B cell (primary cell): Measurements from ENCODE around the gene DIP2A.

Source experiments
- CTCF ChIP-seq: fragments of 200-600 bp; IDR thresholded peaks from one replicate; pipeline ENCODE4 v1.8.0; 2022; ENCODE audit warnings: antibody characterized with exemption, mild to moderate bottlenecking
- EZH2 ChIP-seq: IDR thresholded peaks from 2 replicates; pipeline ENCODE4 v1.6.1; 2012; ENCODE audit warnings: borderline replicate concordance, low read depth, mild to moderate bottlenecking, moderate library complexity, low read length; ENCODE audit not compliant: insufficient read depth, poor library complexity, severe bottlenecking

GRCh38 chr21:46461909-46462308, 3.2 kb downstream of the DIP2A start:
- TF ChIP-seq CTCF (no peak), EZH2 (no peak)
